Measurements from ENCODE around the gene KIRREL3.
"Not testable (repeated sequence)": the region's sequence is repeated elsewhere in the genome, so short reads cannot be mapped to it uniquely, and the experiment has no call there.

Gene KIRREL3

GRCh38 chr11:126408901-126409619 lies 591.5 kb downstream of the KIRREL3 start:
- DNase-seq (ENCODE audit: low spot score), result no peak

GRCh38 chr11:126408496-126408895 lies 592.1 kb downstream of the KIRREL3 start:
- DNase-seq (ENCODE audit: low spot score), result no peak

GRCh38 chr11:126407682-126408288 lies 592.8 kb downstream of the KIRREL3 start:
- DNase-seq (ENCODE audit: low spot score), result no peak

GRCh38 chr11:126407101-126407521 lies 593.5 kb downstream of the KIRREL3 start:
- DNase-seq (ENCODE audit: low spot score), result no peak

GRCh38 chr11:126406368-126406767 lies 594.2 kb downstream of the KIRREL3 start:
- DNase-seq (ENCODE audit: low spot score), result no peak

GRCh38 chr11:126405906-126406305 lies 594.7 kb downstream of the KIRREL3 start:
- DNase-seq (ENCODE audit: low spot score), result no peak

- no peak for DNase-seq (ENCODE audit: low spot score)
These were observed 595.2 kb downstream of the KIRREL3 start for GRCh38 chr11:126405374-126405773.

GRCh38 chr11:126404367-126404766 lies 596.2 kb downstream of the KIRREL3 start:
- no peak for DNase-seq (ENCODE audit: low spot score)

- DNase-seq (ENCODE audit: low spot score), result no peak
These were observed 596.9 kb downstream of the KIRREL3 start for GRCh38 chr11:126403658-126404057.

GRCh38 chr11:126403022-126403581 lies 597.5 kb downstream of the KIRREL3 start:
- no peak for DNase-seq (ENCODE audit: low spot score)

- DNase-seq (ENCODE audit: low spot score), result no peak
These were observed 600.1 kb downstream of the KIRREL3 start for GRCh38 chr11:126400479-126400878.

- DNase-seq (ENCODE audit: low spot score), result no peak
These were observed 600.6 kb downstream of the KIRREL3 start for GRCh38 chr11:126400019-126400418.

- no peak for DNase-seq (ENCODE audit: low spot score)
These were observed 601.8 kb downstream of the KIRREL3 start for GRCh38 chr11:126398721-126399120.

GRCh38 chr11:126398296-126398695 lies 602.3 kb downstream of the KIRREL3 start:
- DNase-seq (ENCODE audit: low spot score), result no peak

GRCh38 chr11:126396965-126397364 lies 603.6 kb downstream of the KIRREL3 start:
- no peak for DNase-seq (ENCODE audit: low spot score)

GRCh38 chr11:126396266-126396665 lies 604.3 kb downstream of the KIRREL3 start:
- DNase-seq (ENCODE audit: low spot score), result not testable (repeated sequence)

- DNase-seq (ENCODE audit: low spot score), result not testable (repeated sequence)
These were observed 604.8 kb downstream of the KIRREL3 start for GRCh38 chr11:126395784-126396183.

- not testable (repeated sequence) for DNase-seq (ENCODE audit: low spot score)
These were observed 605.9 kb downstream of the KIRREL3 start for GRCh38 chr11:126394634-126395072.

- no peak for DNase-seq (ENCODE audit: low spot score)
These were observed 606.5 kb downstream of the KIRREL3 start for GRCh38 chr11:126394036-126394435.

- DNase-seq (ENCODE audit: low spot score), result no peak
These were observed 607.4 kb downstream of the KIRREL3 start for GRCh38 chr11:126393143-126393542.

GRCh38 chr11:126392633-126393013 lies 607.9 kb downstream of the KIRREL3 start:
- no peak for DNase-seq (ENCODE audit: low spot score)

GRCh38 chr11:126391970-126392632 lies 608.5 kb downstream of the KIRREL3 start:
- no peak for DNase-seq (ENCODE audit: low spot score)
